Panc1 (cell line): Measurements from ENCODE around the gene CBS. TPM values are rescaled to one million over a fixed set of nuclear protein-coding genes. Genes with fewer than 3 reads are reported as not detected.

Source experiments
- ATAC-seq: fragments of 200-7000 bp; cut with Tn5 transposase; 2 replicates; pipeline ENCODE4 v1.9.1; 2020; ENCODE audit warnings: mild to moderate bottlenecking, moderate library complexity
- BruUV-seq: library from RNA; stranded (reverse); fragments of 400-500 nt; replicated peaks from 2 replicates; lab custom pipeline; 2021; lab: Mats Ljungman, UMichigan
- CTCF ChIA-PET: fragments of 300-600 bp; sonication (Branson Sonifier 250); formaldehyde crosslinking; loops from one replicate; lab custom pipeline; 2022; ENCODE audit warnings: antibody characterized with exemption; lab: Charles Lee
- POLR2A ChIA-PET: fragments of 300-600 bp; sonication (Branson Sonifier 250); formaldehyde crosslinking; loops from one replicate; lab custom pipeline; 2022; ENCODE audit warnings: antibody characterized with exemption; lab: Charles Lee
- DNase-seq: peaks from one replicate; pipeline ENCODE4 v3.0.0-alpha.2; 2010; ENCODE audit warnings: low read depth, low spot score
- H3K27ac ChIP-seq: 2 replicates; pipeline ENCODE4 v1.5.1; 2011; ENCODE audit warnings: mild to moderate bottlenecking, low read length, inconsistent platforms
- H3K27me3 ChIP-seq: fragments of 200-500 bp; sonication (Bioruptor generic); 2 replicates; pipeline ENCODE4 v1.6.0; 2014; ENCODE audit warnings: low read length, inconsistent platforms; ENCODE audit not compliant: control insufficient read depth, insufficient read depth
- H3K36me3 ChIP-seq: fragments of 200-500 bp; sonication (Bioruptor generic); 2 replicates; pipeline ENCODE4 v1.5.1; 2014; ENCODE audit warnings: inconsistent platforms, mild to moderate bottlenecking, low read length, moderate library complexity; ENCODE audit not compliant: control insufficient read depth, insufficient read depth
- H3K4me1 ChIP-seq: 2 replicates; pipeline ENCODE4 v1.5.1; 2011; ENCODE audit warnings: inconsistent platforms, mild to moderate bottlenecking, low read length, moderate library complexity; ENCODE audit not compliant: control insufficient read depth, insufficient read depth
- H3K4me3 ChIP-seq, 2 experiments: 2 replicates each; pipeline ENCODE4 v1.5.1; 2011 to 2012; ENCODE audit warnings: low read depth in 2 of 2, low read length in 2 of 2, mild to moderate bottlenecking in 2 of 2, inconsistent platforms in 1 of 2, moderate library complexity in 1 of 2
- H3K9me3 ChIP-seq: fragments of 200-500 bp; sonication (Bioruptor generic); 2 replicates; pipeline ENCODE4 v1.5.1; 2014; ENCODE audit warnings: low read depth, mild to moderate bottlenecking, inconsistent platforms, low read length, moderate library complexity; ENCODE audit not compliant: control insufficient read depth, insufficient read depth
- POLR2AphosphoS5 ChIP-seq: IDR thresholded peaks from 2 replicates; pipeline ENCODE4 v1.6.1; 2012; ENCODE audit warnings: mild to moderate bottlenecking, low read depth, low read length, moderate library complexity
- SIN3A ChIP-seq: IDR thresholded peaks from 2 replicates; pipeline ENCODE4 v1.6.1; 2012; ENCODE audit warnings: low read depth, mild to moderate bottlenecking, low read length, moderate library complexity, borderline replicate concordance; ENCODE audit not compliant: insufficient read depth
- TCF7L2 ChIP-seq: IDR thresholded peaks from 2 replicates; pipeline ENCODE4 v1.6.1; 2011; ENCODE audit warnings: mild to moderate bottlenecking, low read depth, low read length, inconsistent platforms
- in situ Hi-C: cut with HindIII; loops from 2 replicates; pipeline ENCODE4 v1.10.0; 2016; ENCODE audit warnings: low sequenced_read_pairs, low pct_unique_long_range_greater_than_20kb
- intact Hi-C: fragments of 100-400 bp; cut with micrococcal nuclease; formaldehyde crosslinking; loops from one replicate; pipeline ENCODE4 v1.10.0; 2022; ENCODE audit not compliant: unreplicated experiment
- total RNA-seq: library from RNA; stranded (reverse); gene quantifications from one replicate; pipeline ENCODE4 v1.2.1, GENCODE V29; 2021; ENCODE audit not compliant: unreplicated experiment
- TF ChIP-seq, protein P1 (sequence below): fragments of 450-650 bp; IDR thresholded peaks from 2 replicates; pipeline ENCODE4 v1.5.1; 2017; ENCODE audit warnings: mild to moderate bottlenecking
- TF ChIP-seq, protein P2 (sequence below), 2 experiments: IDR thresholded peaks; 2 replicates each; pipeline ENCODE4 v1.6.1; 2011 to 2012; ENCODE audit warnings: low read depth in 2 of 2, control low read depth in 1 of 2, low read length in 1 of 2, mild to moderate bottlenecking in 1 of 2, moderate library complexity in 1 of 2; ENCODE audit not compliant: insufficient read depth in 1 of 2

CBS gene
- total RNA-seq, 1 experiment from 2014 or later, result 62.5 TPM

DNA sequence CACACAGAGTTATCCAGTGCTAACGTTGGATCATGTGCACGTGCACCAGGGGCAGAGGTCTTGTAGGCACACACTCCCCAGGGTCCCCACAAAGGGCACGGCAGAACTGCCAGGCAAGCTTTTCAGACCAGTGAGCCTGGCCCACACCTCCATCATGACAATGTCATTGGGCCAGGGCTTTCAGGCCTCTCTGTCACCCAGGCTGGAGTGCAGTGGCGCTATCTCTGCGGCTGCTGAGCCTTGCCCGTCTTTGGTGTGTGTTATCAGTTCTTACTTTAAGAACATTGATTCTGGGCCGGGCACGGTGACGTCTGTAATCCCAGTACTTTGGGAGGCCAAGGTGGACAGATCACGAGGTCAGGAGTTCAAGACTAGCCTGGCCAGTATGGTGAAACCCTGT lies 57.1 kb downstream of the CBS start:
- DNase-seq, result no peak
- Histone ChIP-seq H3K4me3 (no peak overlapping the region), H3K36me3 (no peaks in the 10 kb centered on the region; the same call in 1 of the 2 replicates), H3K27ac (no peak overlapping the region), H3K9me3 (no peaks in the 10 kb centered on the region), H3K4me1 (no peaks in the 10 kb centered on the region), H3K27me3 (no peaks in the 10 kb centered on the region)
- POLR2A ChIA-PET, result no interaction called here
- in situ Hi-C loops (no loop called here), intact Hi-C loops (no loop called here)
- BruUV-seq, result no TSS peak
- no peak for ATAC-seq
- CTCF ChIA-PET, result no interaction called here
- TF ChIP-seq, protein P1, sequence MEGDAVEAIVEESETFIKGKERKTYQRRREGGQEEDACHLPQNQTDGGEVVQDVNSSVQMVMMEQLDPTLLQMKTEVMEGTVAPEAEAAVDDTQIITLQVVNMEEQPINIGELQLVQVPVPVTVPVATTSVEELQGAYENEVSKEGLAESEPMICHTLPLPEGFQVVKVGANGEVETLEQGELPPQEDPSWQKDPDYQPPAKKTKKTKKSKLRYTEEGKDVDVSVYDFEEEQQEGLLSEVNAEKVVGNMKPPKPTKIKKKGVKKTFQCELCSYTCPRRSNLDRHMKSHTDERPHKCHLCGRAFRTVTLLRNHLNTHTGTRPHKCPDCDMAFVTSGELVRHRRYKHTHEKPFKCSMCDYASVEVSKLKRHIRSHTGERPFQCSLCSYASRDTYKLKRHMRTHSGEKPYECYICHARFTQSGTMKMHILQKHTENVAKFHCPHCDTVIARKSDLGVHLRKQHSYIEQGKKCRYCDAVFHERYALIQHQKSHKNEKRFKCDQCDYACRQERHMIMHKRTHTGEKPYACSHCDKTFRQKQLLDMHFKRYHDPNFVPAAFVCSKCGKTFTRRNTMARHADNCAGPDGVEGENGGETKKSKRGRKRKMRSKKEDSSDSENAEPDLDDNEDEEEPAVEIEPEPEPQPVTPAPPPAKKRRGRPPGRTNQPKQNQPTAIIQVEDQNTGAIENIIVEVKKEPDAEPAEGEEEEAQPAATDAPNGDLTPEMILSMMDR, result no peak
- TF ChIP-seq POLR2AphosphoS5 (no peak), SIN3A (no peak), TCF7L2 (no peak)
- TF ChIP-seq, protein P2, sequence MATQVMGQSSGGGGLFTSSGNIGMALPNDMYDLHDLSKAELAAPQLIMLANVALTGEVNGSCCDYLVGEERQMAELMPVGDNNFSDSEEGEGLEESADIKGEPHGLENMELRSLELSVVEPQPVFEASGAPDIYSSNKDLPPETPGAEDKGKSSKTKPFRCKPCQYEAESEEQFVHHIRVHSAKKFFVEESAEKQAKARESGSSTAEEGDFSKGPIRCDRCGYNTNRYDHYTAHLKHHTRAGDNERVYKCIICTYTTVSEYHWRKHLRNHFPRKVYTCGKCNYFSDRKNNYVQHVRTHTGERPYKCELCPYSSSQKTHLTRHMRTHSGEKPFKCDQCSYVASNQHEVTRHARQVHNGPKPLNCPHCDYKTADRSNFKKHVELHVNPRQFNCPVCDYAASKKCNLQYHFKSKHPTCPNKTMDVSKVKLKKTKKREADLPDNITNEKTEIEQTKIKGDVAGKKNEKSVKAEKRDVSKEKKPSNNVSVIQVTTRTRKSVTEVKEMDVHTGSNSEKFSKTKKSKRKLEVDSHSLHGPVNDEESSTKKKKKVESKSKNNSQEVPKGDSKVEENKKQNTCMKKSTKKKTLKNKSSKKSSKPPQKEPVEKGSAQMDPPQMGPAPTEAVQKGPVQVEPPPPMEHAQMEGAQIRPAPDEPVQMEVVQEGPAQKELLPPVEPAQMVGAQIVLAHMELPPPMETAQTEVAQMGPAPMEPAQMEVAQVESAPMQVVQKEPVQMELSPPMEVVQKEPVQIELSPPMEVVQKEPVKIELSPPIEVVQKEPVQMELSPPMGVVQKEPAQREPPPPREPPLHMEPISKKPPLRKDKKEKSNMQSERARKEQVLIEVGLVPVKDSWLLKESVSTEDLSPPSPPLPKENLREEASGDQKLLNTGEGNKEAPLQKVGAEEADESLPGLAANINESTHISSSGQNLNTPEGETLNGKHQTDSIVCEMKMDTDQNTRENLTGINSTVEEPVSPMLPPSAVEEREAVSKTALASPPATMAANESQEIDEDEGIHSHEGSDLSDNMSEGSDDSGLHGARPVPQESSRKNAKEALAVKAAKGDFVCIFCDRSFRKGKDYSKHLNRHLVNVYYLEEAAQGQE (IDR thresholded peaks at IDR 0.05; ENCODE audit: insufficient read depth in 1 of 2, low read depth in 2 of 2, low read length in 1 of 2), result no peak

DNA sequence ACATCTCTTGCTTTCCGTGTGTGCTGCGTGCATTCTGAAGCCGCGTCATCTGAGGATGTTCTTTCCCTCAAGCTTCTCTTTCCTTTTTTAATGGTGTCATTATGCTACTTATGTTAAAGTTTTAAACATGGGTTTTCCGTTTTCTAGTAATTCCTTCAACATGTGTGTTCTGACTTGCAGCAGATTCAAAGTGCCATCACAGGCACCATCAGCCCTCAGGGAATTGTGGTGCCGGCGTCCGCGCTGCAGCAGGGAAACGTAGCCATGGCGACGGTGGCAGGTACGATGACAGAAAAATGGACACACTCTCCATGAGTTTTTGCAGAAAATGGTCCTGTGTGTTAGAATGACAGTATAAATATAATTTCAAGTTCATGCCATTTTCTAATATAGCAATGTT lies 58.9 kb downstream of the CBS start:
- POLR2A ChIA-PET, result no interaction called here
- no TSS peak for BruUV-seq
- Histone ChIP-seq H3K27me3 (no peaks in the 10 kb centered on the region), H3K36me3 (no peaks in the 10 kb centered on the region; the same call in 1 of the 2 replicates), H3K27ac (no peak overlapping the region), H3K4me3 (no peak overlapping the region), H3K4me1 (no peaks in the 10 kb centered on the region), H3K9me3 (no peaks in the 10 kb centered on the region)
- intact Hi-C loops (no loop called here), in situ Hi-C loops (no loop called here)
- no peak for TF ChIP-seq SIN3A
- TF ChIP-seq, protein P2 (IDR thresholded peaks at IDR 0.05; ENCODE audit: insufficient read depth in 1 of 2, low read depth in 2 of 2, low read length in 1 of 2), result no peak
- TF ChIP-seq TCF7L2, result no peak
- TF ChIP-seq, protein P1, result no peak
- no peak for TF ChIP-seq POLR2AphosphoS5
- CTCF ChIA-PET, result no interaction called here
- DNase-seq (no peak), ATAC-seq (no peak)
